BLaER1 treated with 17β-estradiol and CSF1 and Interleukin-3, amounts not matched to agents 10 nM and 100 nM (cell line): Measurements from ENCODE around the gene SLC5A9.

Source experiments
- H3K27ac ChIP-seq, 11 experiments: shearing (Covaris generic); formaldehyde crosslinking; 2 replicates each; pipeline ENCODE4 v1.8.1; 2022
- H3K27me3 ChIP-seq, 11 experiments: shearing (Covaris generic); formaldehyde crosslinking; 2 replicates each; pipeline ENCODE4 v1.8.1; 2022
- H3K36me3 ChIP-seq, 11 experiments: shearing (Covaris generic); formaldehyde crosslinking; 2 replicates each; pipeline ENCODE4 v1.8.1; 2022
- H3K4me1 ChIP-seq, 10 experiments: shearing (Covaris generic); formaldehyde crosslinking; 2 replicates each; pipeline ENCODE4 v1.8.1; 2022
- H3K4me2 ChIP-seq, 11 experiments: shearing (Covaris generic); formaldehyde crosslinking; 2 replicates each; pipeline ENCODE4 v1.8.1; 2022
- H3K4me3 ChIP-seq, 10 experiments: shearing (Covaris generic); formaldehyde crosslinking; 2 replicates each; pipeline ENCODE4 v1.8.1; 2022
- H3K9ac ChIP-seq, 11 experiments: shearing (Covaris generic); formaldehyde crosslinking; 2 replicates each; pipeline ENCODE4 v1.8.1; 2022
- H3K9me3 ChIP-seq, 11 experiments: shearing (Covaris generic); formaldehyde crosslinking; replicated peaks in 1 of 11; 2 replicates each; pipeline ENCODE4 v1.8.1; 2022
- H4K20me1 ChIP-seq, 11 experiments: shearing (Covaris generic); formaldehyde crosslinking; 2 replicates each; pipeline ENCODE4 v1.8.1; 2022
- Cebpa-rat ChIP-seq, 11 experiments: shearing (Covaris generic); IDR thresholded peaks; 2 replicates each; pipeline ENCODE4 v1.8.1; 2022

Gene SLC5A9

DNA sequence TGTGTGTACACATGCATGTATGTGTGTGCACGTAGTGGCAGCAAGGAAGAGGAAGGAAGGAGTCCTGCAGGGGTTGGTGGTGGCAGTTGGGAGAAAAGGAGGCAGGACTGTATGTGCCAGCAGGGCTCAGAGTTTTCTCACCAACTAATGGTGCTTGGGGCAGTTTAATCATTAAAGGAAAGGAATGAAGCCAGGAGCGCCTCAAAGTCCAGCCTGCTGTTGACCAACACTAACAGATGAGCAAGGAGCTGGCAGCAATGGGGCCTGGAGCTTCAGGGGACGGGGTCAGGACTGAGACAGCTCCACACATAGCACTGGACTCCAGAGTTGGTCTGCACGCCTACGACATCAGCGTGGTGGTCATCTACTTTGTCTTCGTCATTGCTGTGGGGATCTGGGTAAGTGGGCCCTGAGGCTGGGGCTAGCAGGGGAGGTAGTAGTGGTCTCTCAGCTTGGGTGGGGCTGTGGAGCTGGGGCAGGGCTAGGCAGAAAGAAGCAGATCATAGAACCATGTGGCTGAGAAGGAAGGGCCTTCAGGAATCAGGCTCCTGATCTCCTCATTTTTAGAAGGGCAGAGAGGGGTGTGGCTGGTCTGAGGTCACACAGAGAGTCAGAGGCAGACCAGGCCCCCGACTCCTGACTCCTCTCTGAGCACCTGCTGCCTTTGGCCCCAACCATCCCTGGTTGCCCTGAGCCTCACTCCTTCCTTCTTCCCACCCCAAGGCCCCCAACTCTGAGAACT is at the start of gene SLC5A9:
Gene SLC5A9 (plus strand): TSS at position 216 of the 742 bp plus-strand sequence. CDS start 21 bp downstream, at position 237.
- H3K27ac ChIP-seq: no peak within 1 kb of the TSS
- no peak for TF ChIP-seq Cebpa-rat (IDR thresholded peaks at IDR 0.05)
- no peaks in the 10 kb centered on the region; a peak in 1 of 22 replicates for H3K9me3 ChIP-seq
- no peaks in the 10 kb centered on the region for H3K27me3 ChIP-seq
- no peak within 1 kb of the TSS for H3K4me3 ChIP-seq
- H3K4me2 ChIP-seq: no peak within 1 kb of the TSS
- H3K4me1 ChIP-seq: peaks cover 6 to 13% (median 8%) of the 10 kb centered on the region in 10 experiments
- no peak within 1 kb of the TSS for H3K9ac ChIP-seq
- no peaks in the 10 kb centered on the region for H3K36me3 ChIP-seq
- H4K20me1 ChIP-seq: no peaks in the 10 kb centered on the region

DNA sequence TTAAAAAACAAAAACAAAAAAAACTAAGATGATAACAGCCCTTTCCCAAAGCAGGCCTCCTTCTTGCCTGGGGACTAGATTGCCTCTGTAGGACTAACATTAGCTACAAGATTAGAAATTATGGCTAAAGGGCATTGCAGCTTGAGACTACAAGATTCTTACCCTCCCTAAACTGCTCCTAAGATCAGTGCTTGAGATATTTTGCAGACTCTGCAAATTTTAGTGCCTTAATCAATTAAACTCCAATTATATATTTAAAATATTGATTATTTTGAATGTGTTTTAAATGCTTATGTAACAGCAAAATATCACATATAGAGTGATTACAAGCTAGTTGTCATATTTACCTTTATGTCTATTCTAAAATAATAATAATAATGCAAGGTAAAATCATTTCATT is 47.4 kb upstream of the SLC5A9 start:
- H3K4me2 ChIP-seq: no peak overlapping the region
- H3K4me1 ChIP-seq: no peaks in the 10 kb centered on the region
- no peaks in the 10 kb centered on the region for H3K27me3 ChIP-seq
- no peak overlapping the region for H3K4me3 ChIP-seq
- no peaks in the 10 kb centered on the region for H3K36me3 ChIP-seq
- no peak overlapping the region for H3K27ac ChIP-seq
- no peaks in the 10 kb centered on the region for H4K20me1 ChIP-seq
- no peak for TF ChIP-seq Cebpa-rat (IDR thresholded peaks at IDR 0.05)
- no peak overlapping the region for H3K9ac ChIP-seq
- peaks cover 4 to 24% (median 8%) of the 10 kb centered on the region in 11 experiments; a peak in 17 of 22 replicates for H3K9me3 ChIP-seq

DNA sequence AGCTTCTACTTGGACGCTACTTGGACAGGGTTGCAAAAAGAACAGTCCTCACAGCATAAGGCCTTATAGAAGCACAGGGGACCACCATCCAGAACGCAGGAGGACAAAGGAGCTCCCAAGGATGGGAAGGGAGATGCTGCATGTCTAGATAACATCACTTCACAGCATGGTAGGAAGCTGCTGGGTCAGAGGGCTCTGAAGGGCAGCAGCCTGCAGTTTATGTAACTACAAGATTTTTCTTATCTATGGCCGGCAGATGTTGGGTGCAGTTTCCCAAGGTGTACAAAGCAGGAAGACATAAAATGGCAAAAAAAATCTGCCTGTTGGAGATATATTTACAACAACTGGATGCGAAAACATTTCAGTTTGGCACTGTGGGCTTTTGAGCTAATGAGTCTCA is 45.3 kb upstream of the SLC5A9 start:
- H3K9ac ChIP-seq: no peak overlapping the region
- H3K36me3 ChIP-seq: no peaks in the 10 kb centered on the region
- peaks cover 0 to 8% (median 6%) of the 10 kb centered on the region in 10 experiments; a peak in 13 of 20 replicates for H3K4me1 ChIP-seq
- H4K20me1 ChIP-seq: no peaks in the 10 kb centered on the region
- H3K9me3 ChIP-seq: peaks cover 4 to 14% (median 8%) of the 10 kb centered on the region in 11 experiments; a peak in 16 of 22 replicates
- H3K4me2 ChIP-seq: no peak overlapping the region
- no peak for TF ChIP-seq Cebpa-rat (IDR thresholded peaks at IDR 0.05)
- no peak overlapping the region for H3K27ac ChIP-seq
- H3K27me3 ChIP-seq: no peaks in the 10 kb centered on the region
- H3K4me3 ChIP-seq: no peak overlapping the region

DNA sequence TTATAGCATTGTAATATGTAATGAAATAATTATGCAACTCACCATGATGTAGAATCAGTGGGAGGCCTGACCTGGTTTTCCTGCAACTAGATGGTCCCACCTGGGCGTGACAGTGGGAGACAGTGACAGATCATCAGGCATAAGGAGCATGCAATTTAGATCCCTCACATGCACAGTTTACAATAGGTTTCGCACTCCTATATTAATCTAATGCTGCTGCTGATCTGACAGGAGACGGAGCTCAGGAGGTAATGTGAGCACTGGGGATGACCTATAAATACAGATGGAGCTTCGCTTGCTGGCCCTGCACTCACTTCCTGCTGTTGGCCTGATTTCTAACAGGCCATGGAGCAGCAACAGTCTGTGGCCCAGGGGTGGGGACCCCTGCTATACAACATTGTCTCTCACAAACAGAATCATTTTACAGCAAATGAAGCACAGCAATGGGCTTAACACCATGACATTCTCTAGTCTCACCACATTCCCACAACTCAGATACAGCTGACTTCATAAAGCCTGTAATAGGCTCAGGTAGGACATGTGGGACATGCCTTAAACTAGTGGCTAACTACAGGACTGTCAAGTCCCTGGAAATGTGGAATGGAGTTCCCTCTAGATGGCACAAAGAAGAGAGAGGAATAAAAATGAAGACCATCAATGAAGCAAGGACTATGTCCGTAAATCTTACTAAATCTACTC is 40.7 kb upstream of the SLC5A9 start:
- no peaks in the 10 kb centered on the region for H4K20me1 ChIP-seq
- no peaks in the 10 kb centered on the region for H3K36me3 ChIP-seq
- no peak overlapping the region for H3K27ac ChIP-seq
- TF ChIP-seq Cebpa-rat (IDR thresholded peaks at IDR 0.05): no peak
- H3K4me1 ChIP-seq: peaks cover 0 to 14% (median 10%) of the 10 kb centered on the region in 10 experiments; a peak in 13 of 20 replicates
- peak overlapping the region in 7 of 11 experiments; percentile 2 to 48 (median 32); a peak in 10 of 22 replicates for H3K4me2 ChIP-seq
- no peak overlapping the region for H3K9ac ChIP-seq
- peaks cover 7 to 27% (median 14%) of the 10 kb centered on the region in 11 experiments for H3K9me3 ChIP-seq
- no peaks in the 10 kb centered on the region for H3K27me3 ChIP-seq
- no peak overlapping the region for H3K4me3 ChIP-seq

DNA sequence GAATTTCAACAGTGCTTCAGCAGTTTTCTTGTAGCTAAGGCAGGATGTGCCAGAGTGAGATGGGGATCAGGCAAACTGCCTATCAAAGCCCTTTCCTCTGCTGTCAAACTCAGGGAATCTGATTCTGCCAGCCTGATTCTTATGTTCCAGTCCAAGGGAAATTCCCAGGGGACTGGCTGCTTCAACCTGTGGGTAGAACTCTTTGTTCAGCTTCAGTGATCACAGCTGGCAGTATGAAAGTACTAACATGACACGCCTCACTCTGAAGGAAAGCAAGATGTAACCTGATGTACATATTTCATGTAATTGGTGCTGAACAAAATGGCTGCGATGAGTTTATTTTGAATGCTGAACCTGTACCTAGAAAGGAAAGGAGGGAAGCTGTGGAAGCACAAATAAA is 40.1 kb upstream of the SLC5A9 start:
- no peak overlapping the region for H3K4me3 ChIP-seq
- TF ChIP-seq Cebpa-rat (IDR thresholded peaks at IDR 0.05): no peak
- no peak overlapping the region for H3K27ac ChIP-seq
- H3K36me3 ChIP-seq: no peaks in the 10 kb centered on the region
- no peaks in the 10 kb centered on the region for H4K20me1 ChIP-seq
- peak overlapping the region in 9 of 11 experiments; percentile 2 to 48 (median 19); a peak in 12 of 22 replicates for H3K4me2 ChIP-seq
- no peaks in the 10 kb centered on the region for H3K27me3 ChIP-seq
- H3K9ac ChIP-seq: no peak overlapping the region
- peaks cover 14 to 34% (median 20%) of the 10 kb centered on the region in 11 experiments for H3K9me3 ChIP-seq
- H3K4me1 ChIP-seq: peaks cover 0 to 14% (median 10%) of the 10 kb centered on the region in 10 experiments; a peak in 13 of 20 replicates

DNA sequence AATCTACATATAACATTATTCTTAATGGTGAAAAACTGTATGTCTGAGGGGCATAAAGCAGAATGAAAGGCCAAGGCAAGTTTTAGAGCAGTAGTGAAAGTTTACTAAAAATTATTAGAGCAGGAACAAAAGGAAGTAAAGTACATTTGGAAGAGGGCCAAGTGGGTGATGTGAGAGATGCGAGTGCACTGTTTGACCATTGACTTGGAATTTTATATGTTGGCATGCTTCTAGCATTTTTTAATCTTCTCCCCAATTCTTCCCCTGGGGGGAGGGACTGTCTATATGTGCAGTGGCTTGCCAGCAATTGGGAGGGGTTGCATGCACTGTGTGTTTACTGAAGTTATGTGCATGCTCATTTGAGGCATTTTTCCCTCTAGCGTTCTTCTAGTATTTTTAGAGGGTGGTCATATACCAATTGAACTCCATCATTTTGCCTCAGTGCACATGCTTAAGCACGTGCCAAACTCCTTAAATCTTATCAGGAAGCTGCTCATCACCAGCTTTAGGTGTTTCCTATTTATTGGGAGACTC is 36.1 kb upstream of the SLC5A9 start:
- TF ChIP-seq Cebpa-rat (IDR thresholded peaks at IDR 0.05): no peak
- H3K4me3 ChIP-seq: no peak overlapping the region
- peaks cover 53 to 73% (median 59%) of the 10 kb centered on the region in 11 experiments for H3K9me3 ChIP-seq
- H3K4me2 ChIP-seq: no peak overlapping the region
- peaks cover 0 to 14% (median 10%) of the 10 kb centered on the region in 10 experiments; a peak in 13 of 20 replicates for H3K4me1 ChIP-seq
- H4K20me1 ChIP-seq: no peaks in the 10 kb centered on the region
- no peak overlapping the region for H3K9ac ChIP-seq
- H3K27ac ChIP-seq: no peak overlapping the region
- H3K36me3 ChIP-seq: no peaks in the 10 kb centered on the region
- 0 out of 22 replicates have a peak, but pooled peaks cover 0 to 5% (median 0%) of the 10 kb centered on the region in 11 experiments for H3K27me3 ChIP-seq

DNA sequence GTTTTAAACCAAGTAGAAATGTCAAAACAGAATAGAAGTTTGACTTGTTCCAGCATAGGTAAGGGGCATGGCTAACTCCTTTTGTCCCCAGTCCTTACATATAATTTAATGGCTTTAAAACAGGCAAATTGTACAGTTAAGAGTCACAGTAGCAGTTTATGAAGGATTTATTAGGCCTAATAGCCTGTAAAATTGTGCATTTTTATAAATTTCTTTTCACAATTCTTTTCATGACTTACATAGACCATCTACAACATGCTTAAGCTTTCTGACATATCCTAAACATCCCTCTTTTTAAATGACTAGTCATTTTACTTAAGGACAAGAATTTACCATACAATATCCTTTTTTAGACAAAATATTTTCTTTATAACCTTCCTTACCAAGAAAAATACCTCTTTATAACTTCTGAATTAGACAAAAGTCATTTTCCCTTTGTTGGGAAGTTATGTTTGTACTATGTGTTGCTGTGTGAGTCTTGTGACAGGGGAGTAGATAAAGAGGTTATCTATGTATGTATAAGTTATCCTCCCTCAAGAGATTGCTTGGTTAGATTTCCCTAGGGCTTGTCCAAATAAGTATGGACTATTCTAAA is 34.5 kb upstream of the SLC5A9 start:
- H3K4me1 ChIP-seq: no peaks in the 10 kb centered on the region
- no peak for TF ChIP-seq Cebpa-rat (IDR thresholded peaks at IDR 0.05)
- peaks cover 57 to 78% (median 64%) of the 10 kb centered on the region in 11 experiments for H3K9me3 ChIP-seq
- 0 out of 22 replicates have a peak, but pooled peaks cover 0 to 5% (median 0%) of the 10 kb centered on the region in 11 experiments for H3K27me3 ChIP-seq
- H3K27ac ChIP-seq: no peak overlapping the region
- no peak overlapping the region for H3K4me2 ChIP-seq
- no peak overlapping the region for H3K4me3 ChIP-seq
- no peaks in the 10 kb centered on the region for H3K36me3 ChIP-seq
- H4K20me1 ChIP-seq: no peaks in the 10 kb centered on the region
- H3K9ac ChIP-seq: no peak overlapping the region

DNA sequence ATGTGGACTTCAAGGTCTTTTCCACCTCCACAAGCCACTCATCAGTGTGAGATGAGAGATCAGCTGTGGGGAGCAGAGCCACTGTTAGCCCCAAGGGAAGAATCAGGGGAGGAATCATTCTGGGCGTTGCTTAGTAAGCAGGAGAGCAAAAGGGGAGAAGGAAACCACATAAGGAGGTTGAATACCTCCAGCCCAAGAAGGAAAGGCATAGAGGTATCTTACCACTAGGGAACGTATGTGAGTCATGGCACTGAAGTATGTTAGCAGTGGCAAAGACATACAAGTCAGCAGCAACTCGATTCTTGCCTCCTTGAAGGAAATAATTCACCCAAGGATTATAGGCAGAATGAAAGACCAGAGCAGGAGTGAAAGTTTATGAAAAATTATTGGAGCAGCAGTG is 31.6 kb upstream of the SLC5A9 start:
- Histone ChIP-seq H3K27ac (no peak overlapping the region), H3K9me3 (peaks cover 56 to 68% (median 59%) of the 10 kb centered on the region in 11 experiments), H3K27me3 (peaks cover 0 to 22% (median 0%) of the 10 kb centered on the region in 11 experiments; a peak in 4 of 22 replicates), H3K9ac (no peak overlapping the region), H3K4me2 (no peak overlapping the region), H3K4me1 (peaks cover 0 to 4% (median 1%) of the 10 kb centered on the region in 10 experiments; a peak in 10 of 20 replicates), H3K4me3 (no peak overlapping the region), H3K36me3 (no peaks in the 10 kb centered on the region), H4K20me1 (no peaks in the 10 kb centered on the region)
- TF ChIP-seq Cebpa-rat (IDR thresholded peaks at IDR 0.05): no peak
